Epithelial cell of prostate (primary cell): ENCODE results near the gene ZNF565.
"Not testable (repeated sequence)": the region's sequence is repeated elsewhere in the genome, so short reads cannot be mapped to it uniquely, and the experiment has no call there.

Experiments
- DNase-seq: peaks from one replicate; pipeline ENCODE4 v3.0.0-alpha.2; 2011; ENCODE audit warnings: low read depth, low spot score
- H3K27ac ChIP-seq: fragments of 450-650 bp; 2 replicates; pipeline ENCODE4 v1.5.1; 2017; ENCODE audit warnings: mild to moderate bottlenecking

The ZNF565 gene

DNA sequence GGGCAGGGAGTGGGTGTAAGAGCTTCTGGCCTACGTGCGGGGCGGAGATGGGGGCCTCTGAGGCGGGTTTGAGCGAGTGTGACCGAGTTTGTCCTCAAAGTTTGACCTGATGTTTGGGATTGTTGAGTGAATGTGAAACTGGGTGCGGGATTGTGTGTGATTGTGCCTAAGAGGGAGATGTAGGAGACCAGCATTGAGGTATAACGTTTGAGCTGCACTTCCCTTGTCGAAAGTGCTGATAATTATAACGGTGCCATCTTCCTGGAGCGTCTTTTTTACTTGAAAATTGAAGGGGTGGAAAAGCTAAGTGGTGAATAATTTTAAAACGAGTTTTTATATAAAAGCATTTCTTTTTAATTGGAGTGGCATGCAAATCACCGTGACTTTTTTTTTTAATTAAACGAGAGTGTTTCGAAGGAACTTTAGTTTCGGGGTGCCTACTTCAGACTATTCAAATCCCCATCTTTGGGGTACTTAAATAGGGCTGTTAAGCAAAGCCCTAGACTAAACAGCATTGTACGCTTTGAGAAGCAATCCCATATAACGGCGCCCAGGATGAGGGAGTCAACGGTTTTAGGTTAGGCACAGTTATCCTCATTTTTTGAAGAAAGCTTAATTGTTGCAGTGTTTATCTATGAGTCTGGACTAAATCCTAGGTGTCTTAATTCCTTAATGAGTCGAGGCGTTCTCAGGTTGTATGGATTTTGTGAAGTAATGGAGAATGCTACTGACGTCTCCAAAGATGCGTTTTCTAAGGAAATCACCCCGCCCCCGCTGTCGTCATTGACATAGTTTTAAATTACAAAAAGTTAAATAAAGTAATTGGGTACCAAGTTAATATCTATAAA, 1.0 kb upstream of the ZNF565 start:
- H3K27ac ChIP-seq: peak overlapping the region; percentile 87
- no peak for DNase-seq

DNA sequence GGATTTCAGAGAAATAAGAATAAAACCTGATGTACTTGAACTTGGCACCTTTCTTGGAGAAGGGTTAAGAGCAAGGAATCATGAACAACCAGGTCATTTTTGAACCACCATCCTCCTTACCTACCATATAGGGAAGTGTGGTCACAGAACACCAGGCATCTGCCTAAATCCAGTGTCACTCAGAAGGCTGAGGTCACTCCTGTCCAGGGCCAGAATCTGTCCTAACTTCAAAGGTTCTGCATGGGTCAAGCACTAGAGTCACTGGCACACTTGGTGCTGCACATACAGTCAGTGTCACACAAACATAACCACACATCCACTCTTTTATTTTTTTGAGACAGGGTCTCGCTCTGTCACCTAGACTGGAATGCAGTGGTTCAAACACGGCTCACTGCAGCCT, 1.6 kb downstream of the ZNF565 start:
- no peak for DNase-seq
- H3K27ac ChIP-seq: no peak overlapping the region

DNA sequence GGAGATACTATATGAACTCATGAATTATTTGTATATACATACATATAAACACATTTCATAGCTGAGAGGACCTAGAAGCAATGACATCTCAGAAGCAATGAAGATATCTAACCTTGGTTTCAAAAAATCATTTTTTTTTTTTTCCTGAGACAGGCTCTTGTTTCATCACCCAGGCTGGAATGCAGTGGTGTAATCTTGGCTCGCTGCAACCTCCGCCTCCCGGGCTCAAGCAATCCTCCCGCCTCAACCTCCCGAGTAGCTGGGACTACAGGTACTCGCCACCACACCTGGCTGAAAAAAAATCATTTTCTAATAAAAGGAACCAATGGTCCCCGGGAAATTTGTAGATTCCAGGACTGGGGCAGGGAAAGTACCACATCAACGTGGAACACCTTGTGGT, 4.0 kb downstream of the ZNF565 start:
- no peak overlapping the region for H3K27ac ChIP-seq
- DNase-seq: no peak

DNA sequence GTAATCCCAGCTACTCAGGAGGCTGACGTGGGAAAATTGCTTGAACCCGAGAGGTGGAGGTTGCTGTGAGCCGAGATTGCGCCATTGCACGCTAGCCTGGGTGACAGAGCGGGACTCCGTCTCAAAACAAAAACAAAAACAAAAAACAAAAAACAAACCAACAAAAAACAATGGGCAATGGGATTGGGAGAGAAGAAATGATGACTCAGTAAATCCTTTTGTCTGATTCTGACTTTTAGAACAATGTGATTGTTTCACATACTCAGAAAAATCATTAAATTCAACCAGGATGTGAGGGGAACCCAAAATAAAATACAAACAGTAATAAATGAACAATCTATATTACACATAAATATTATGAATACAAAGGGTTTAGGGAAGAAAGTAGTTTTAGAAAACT, 5.1 kb downstream of the ZNF565 start:
- DNase-seq: no peak
- no peak overlapping the region for H3K27ac ChIP-seq

DNA sequence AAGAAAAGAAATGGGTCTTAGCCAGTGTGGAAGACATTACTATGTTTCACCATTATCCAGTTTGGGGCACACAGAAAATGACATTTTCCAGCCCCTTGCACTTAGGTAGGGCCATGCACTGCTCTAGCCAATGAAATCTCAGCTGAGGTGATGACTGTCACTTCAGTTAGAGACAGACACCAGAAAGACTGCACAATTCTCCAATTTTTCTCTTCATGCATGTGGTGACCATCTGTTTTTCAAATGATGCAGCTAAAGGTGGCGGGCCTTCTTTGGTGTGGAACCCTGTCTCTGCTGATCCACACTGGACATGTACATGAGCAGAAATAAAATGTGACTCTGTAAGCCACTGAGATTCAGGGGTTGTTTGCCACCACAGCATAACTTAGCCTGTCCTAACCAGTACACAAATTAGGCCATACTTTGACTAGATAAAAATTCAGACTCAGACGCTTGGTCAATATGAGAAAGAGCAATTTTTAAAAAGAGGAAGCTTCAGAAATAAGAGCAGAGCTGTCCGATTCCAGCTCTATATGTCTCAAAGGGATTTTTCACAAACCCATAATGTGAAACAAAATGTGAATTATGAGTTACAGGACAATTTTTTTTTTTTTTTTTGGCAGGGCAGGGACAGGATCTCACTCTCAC, 6.7 kb downstream of the ZNF565 start:
- no peak overlapping the region for H3K27ac ChIP-seq
- DNase-seq: no peak

DNA sequence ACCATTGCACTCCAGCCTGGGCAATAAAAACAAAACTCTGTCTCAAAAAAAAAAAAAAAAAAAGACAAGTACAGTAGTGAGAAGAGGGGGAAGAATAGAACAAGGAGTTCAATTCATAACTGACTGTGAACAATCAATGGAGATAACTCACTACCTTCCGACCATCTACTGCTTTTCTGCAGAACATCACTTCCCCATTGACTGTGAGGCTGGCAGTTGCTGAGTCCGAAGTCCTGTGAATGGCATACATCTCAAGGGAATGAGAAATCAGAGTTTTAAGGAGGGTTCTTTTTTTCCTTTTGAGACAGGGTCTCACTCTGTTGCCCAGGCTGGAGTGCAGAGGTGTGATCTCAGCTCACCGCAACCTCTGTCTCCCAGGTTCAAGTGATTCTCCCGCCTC, 11.2 kb downstream of the ZNF565 start:
- no peak overlapping the region for H3K27ac ChIP-seq
- DNase-seq: no peak

DNA sequence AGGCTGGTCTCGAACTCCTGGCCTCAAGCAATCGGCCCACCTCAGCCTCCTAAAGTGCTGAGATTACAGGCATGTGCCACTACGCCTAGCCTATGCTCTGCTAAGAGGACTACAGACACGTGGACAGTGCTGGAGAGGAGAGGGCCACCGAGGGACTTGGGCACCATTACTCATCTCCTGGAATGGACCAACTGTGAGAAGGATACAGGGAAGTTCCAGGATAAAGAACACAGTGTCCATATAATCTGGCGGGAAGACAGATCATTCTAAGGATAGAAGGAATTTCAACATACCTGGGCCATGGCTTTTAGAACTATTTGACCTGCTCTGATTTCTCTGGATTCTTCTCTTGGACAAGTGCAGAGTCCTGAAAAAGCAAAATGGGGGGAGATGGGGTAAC, 12.8 kb downstream of the ZNF565 start:
- no peak for DNase-seq
- H3K27ac ChIP-seq: no peak overlapping the region

DNA sequence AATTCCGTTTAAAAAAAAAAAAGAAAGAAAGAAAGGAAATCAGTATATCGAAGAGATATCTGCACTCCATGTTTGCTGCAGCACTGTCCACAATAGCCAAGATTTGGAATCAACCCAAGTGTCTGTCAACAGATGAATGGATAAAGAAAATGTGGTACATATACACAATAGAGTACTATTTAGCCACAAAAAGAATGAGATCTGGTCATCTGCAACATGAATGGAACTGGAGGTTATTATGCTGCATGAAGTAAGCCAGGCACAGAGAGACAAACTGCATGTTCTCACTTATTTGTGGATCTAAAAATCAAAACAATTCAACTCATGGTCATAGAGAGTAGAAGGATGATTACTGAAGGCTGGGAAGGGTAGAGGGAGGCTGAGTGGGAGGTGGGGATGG, 16.3 kb downstream of the ZNF565 start:
- no peak overlapping the region for H3K27ac ChIP-seq

DNA sequence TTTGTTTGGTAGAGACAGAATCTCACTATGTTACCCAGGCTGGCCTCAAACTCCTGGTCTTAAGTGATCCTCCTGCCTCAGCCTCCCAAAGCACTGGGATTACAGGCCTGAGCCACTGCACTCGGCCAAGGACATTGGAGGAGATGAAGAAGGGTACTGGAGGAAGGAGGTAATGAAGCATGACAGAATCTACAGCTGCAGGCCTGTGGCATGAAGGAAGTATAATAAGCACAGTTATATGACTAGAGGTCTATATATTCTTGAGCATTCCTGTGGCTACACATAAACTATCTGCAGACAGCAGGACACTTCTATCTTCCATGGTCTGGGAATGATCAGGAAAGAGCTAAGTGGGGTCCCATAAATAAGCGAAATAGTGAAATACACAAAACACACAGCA, 18.2 kb downstream of the ZNF565 start:
- no peak overlapping the region for H3K27ac ChIP-seq
- DNase-seq: no peak

More for the DNA sequence above, 16.3 kb downstream of the ZNF565 start:
- no peak for DNase-seq

DNA sequence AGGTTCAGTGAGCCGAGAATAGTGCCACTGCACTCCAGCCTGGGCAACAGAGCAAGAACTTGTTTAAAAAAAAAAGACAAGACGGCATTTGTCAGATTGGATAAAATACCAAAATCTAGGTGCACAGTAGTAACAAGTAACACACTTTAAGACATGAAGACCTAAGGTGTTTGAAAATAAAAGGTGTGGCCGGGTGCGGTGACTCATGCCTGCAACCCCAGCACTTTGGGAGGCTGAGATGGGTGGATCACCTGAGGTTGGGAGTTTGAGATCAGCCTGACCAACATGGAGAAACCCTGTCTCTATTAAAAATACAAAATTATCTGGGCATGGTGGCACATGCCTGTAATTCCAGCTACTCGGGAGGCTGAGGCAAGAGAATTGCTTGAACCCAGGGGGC, 27.7 kb downstream of the ZNF565 start:
- H3K27ac ChIP-seq, DNase-seq: not testable (repeated sequence)

DNA sequence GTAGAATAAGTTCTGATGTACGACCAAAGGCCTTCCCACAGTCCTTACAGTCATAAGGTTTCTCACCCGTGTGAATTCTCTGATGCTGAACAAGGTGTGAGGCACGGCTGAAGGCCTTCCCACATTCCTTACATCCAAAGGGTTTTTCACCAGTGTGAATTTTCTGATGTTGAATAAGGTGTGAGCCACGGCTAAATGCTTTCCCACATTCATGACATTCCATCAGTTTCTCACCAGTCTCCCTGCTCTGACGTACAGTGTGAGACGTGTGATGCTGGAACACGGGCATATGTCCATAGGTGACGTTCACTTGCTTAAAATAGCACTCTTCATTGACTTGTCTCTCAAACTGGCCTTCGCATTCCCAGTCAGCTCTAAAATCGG, 31.2 kb downstream of the ZNF565 start:
- DNase-seq: no peak
- H3K27ac ChIP-seq: peak overlapping the region; percentile 24

DNA sequence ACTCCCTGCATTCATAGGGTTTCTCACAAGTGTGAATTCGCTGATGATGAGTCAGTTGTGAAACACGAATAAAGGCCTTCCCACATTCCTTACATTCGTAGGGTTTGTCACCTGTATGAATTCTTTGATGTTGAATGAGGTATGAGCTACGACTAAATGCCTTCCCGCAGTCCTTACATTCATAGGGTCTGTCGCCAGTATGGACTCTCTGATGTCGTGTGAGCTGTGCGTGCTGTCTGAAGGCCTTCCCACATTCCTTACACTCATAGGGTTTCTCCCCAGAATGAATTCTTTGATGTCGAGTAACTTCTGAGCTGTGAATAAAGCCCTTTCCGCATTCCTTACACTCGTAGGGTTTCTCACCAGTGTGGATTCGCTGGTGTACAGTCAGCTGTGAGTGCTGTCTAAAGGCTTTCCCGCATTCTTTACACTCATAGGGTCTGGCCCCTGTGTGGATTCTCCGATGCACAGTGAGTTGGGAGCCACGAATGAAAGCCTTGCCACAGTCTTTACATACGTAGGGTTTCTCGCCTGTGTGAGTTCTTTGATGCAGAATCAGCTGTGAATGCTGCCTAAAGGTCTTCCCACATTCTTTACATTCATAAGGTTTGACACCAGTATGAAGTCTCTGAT, 31.7 kb downstream of the ZNF565 start:
- peak overlapping the region; percentile 24 for H3K27ac ChIP-seq
- DNase-seq: no peak

DNA sequence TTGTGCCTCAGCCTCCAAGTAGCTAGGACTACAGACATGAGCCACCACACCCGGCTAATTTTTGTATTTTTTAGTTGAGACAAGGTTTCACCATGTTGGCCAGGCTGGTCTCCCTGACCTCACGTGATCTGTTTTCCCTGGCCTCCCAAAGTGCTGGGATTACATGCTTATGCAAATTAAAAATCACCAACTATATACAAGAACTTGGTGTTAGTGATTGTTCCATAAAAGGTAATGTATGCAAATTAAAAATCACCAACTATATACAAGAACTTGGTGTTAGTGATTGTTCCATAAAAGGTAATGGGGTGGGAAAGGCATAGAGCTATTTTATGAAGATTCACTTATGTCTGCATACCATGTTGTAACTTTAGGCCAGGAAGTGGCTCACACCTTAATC, 35.4 kb downstream of the ZNF565 start:
- not testable (repeated sequence) for DNase-seq, H3K27ac ChIP-seq

DNA sequence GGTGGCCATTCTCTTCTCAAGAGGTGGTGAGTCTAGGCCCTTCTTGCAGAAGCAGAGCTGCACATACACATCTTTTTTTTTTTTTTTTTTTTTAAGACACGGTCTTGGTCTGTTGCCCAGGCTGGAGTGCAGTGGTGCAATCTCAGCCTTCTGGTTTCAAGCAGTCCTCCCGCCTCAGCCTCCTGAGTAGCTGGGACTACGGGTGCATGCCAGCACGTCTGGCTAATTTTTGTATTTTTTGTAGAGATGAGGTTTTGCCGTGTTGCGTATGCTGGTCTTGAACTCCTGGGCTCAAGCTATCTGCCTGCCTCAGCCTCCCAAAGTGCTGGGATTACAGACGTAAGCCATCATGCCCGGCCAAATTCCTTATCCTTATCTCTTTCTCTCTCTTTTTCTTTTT, 40.6 kb downstream of the ZNF565 start:
- H3K27ac ChIP-seq, DNase-seq: not testable (repeated sequence)

DNA sequence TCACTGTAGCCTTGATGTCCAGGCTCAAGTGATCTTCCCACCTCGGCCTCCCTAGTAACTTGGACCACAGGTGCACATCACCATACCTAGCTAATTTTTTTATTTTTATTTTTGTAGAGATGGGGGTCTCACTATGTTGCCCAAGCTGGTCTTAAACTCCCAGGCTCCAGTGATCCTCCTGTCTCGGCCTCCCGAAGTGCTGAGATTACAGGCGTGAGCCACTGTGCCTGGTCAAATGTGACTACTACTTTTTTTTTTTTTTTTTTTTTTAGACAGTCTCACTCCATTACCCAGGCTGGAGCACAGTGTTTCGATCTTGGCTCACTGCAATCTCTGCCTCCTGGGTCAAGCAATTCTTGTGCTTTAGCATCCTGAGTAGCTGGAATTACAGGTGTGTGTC, 41.6 kb downstream of the ZNF565 start:
- DNase-seq: no peak
- H3K27ac ChIP-seq: no peak overlapping the region

DNA sequence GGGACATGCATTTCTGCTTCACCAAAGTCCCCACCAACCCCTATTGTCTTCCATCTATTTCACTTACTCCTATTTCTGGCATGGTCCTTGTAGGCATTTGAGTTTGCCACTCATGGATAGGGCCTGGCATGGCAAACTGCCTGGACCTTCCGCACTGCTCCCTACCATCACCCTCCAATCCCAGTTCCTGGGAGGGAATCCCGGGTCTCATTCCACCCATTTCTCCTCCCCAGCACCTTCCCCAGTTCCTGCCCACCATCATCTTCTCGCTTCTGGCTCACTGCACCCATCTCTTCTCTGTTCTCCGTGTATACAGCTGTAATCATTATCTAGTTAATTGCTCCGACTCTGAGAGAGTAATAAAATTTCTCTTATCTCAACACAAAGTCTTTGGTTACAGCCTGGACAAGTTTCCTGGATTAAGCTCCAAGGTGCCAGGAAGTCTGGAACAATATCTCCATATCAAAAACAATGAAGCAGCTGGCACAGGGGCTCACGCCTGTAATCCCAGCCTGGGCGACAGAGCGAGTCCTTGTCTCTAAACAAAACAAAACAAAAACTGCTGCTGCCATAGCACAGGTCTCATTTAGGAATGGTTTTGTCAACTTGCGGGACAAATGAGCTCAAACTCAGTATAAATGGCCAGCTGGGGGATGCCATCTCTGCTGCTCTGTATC, 45.2 kb downstream of the ZNF565 start:
- DNase-seq: no peak
- H3K27ac ChIP-seq: peak overlapping the region; percentile 15

DNA sequence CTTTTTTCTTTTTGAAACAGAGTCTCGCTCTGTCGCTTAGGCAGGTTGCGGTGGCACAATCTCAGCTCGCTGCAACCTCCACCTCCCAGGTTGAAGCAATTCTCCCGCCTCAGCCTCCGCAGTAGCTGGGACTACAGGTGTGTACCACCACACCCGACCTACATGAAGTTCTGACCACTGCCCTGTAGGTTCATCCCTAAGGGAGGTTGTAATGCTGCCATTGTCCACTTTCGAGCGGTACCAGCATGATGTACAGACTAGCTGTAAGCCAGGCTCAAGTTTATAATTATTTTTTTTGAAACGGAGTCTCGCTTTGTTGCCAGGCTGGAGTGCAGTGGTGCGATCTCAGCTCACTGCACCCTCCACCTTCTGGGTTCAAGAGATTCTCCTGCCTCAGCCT, 50.7 kb downstream of the ZNF565 start:
- DNase-seq: no peak
- no peak overlapping the region for H3K27ac ChIP-seq

DNA sequence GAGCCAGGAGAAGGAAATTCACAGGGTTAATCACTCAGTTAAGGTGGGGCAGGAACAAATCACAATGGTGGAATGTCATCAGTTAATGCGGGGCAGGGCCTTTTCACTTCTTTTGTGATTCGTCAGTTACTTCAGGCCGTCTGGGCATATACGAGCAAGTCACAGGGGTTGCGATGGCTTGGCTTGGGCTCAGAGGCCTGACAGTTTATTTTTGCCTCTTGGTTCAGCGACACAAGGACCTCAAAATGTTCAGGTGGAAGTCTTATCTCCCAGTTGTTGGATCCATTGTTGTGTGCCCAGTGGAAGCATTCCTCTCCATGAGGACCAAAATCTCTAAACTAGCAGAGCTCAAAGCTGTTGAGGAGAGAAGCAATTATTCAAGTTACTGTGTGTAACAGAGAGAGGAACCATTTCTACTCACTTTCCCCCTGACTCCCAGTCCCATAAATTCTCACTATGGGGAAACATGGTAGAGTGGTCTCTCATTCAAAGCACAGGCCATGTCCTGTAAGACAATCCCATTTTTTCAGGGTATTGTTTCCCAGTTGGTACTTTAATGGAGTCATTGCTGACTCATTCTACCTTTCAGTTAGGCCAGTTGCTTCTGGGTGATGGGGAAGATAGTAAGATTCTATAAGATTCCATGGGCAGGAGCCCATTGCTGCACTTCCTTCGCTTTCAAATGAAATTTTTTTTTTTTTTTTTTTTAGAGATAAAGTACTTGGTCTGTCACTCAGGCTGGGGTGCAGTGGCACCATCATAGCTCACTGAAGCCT, 53.5 kb downstream of the ZNF565 start:
- H3K27ac ChIP-seq: peak overlapping the region; percentile 83
- DNase-seq: no peak

DNA sequence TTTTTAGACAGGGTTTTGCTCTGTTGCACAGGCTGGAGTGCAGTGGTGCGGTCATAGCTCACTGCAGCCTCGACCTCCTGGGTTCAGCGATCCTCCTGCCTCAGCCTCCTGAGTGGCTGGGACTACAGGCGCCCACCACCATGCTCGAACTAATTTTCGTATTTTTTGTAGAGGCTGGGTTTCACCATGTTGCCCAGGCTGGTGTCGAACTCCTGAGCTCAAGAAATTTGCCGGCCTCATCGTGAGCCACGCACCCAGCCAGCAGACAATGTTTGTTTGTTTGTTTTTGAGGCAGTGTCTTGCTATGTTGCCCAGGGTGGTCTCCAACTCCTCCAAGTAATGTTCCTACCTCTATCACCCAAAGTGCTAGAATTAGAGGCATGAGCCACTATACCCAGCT, 61.3 kb downstream of the ZNF565 start:
- H3K27ac ChIP-seq: no peak overlapping the region
- DNase-seq: no peak
